ENCODE results near the gene MYADML2. TPM values are rescaled to one million over a fixed set of nuclear protein-coding genes. Genes with fewer than 3 reads are reported as not detected.

Gene MYADML2
- total RNA-seq, 1 donor from 2014 or later, result not detected

DNA sequence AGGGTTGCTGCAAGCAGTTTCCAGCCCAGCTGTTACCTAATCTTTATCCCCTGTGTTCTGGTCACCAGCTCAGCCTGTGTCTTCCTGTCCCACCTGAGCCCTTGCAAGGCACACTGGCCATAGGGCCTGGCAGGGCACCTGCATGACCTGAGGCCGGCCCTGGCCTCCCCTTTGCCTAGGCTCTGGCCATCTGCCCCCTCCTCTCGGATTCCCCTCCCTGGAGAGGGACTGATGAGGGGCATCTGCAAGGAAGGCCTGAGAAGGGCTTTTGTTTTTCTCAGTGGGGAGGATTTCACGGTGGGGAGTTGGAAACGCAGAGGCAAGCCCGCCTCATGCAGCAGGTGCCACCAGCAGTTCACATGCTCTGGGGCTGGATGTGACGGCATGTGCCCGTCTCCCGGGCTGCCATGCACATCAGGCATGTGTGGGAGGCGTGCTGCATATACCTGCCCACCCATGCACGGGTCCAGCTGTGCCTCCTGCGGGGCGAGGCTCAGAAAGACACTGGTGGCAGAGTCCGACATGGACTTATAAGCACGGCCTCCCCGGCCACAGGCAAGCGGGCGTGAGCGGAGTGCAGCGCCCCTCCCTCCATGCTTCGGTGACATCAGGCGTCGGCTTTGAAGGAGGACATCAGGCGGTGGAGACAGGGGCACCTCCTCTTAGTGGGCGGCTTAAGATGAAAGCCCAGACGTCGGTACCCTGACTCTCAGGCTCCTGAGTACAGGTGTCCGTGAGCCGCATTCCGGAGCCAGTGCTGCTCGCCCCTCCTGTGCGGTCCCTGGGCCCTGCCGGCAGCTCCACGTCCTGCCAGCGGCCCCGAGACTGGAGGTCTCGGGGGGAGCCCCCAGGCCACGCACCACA lies 46.9 kb upstream of the MYADML2 start:
- no peaks in the 10 kb centered on the region for H3K27me3 Mint-ChIP-seq (ENCODE audit: low read depth)
- DNase-seq (ENCODE audit: low read depth, low spot score), result no peak
- H3K4me1 Mint-ChIP-seq, result peaks cover 41% of the 10 kb centered on the region
- peaks cover 5% of the 10 kb centered on the region for H3K36me3 Mint-ChIP-seq (ENCODE audit: low read depth)
- peak overlapping the region; percentile 43 for H3K27ac Mint-ChIP-seq (ENCODE audit: unreplicated experiment)
- no peaks in the 10 kb centered on the region for H3K9me3 Mint-ChIP-seq
- TF ChIP-seq CTCF (conservative IDR thresholded peaks at IDR 0.05), result no peak
- H3K4me3 Mint-ChIP-seq, result no peak overlapping the region

- Mint-ChIP-seq H3K4me1 (peaks cover 36% of the 10 kb centered on the region), H3K36me3 (ENCODE audit: low read depth) (peaks cover 5% of the 10 kb centered on the region), H3K4me3 (peak overlapping the region; percentile 57), H3K27ac (ENCODE audit: unreplicated experiment) (peak overlapping the region; percentile 96), H3K27me3 (ENCODE audit: low read depth) (no peaks in the 10 kb centered on the region), H3K9me3 (no peaks in the 10 kb centered on the region)
- no peak for TF ChIP-seq CTCF (conservative IDR thresholded peaks at IDR 0.05)
- no peak for DNase-seq (ENCODE audit: low read depth, low spot score)
Measured at GRCh38 chr17:81992306-81993102, 45.5 kb upstream of the MYADML2 start.

DNA sequence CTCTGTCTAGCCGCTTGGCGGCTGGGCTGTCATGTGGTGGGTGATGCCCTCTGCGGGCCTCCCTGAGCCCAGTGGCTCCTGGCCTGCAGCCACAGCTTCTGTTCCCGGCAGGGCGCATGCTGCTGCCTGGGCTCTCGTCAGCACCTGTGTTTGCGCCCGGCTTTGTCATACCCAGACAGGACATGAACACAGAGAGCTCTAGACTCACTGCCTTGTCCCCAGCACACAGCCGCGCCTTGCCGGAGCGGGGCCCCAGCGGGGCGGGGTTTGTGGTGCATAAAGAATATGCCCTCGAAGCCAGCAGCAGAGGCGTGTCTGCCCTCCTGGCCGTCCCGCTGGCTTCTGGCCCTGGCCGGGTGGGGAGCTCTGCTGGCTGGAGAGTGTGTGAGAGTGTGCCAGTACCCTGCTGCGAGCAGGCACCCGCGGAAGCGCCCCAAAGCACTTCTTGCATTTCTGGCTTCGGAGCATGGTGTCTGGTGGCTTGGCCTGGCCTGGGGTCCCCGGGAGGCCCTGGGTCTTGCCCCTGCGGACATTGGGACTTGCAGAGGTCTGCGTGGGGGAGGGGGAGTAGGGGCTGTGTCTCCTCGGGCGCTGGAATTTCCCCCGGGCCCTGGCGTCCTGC lies 44.8 kb upstream of the MYADML2 start:
- H3K27me3 Mint-ChIP-seq (ENCODE audit: low read depth), result no peaks in the 10 kb centered on the region
- TF ChIP-seq CTCF (conservative IDR thresholded peaks at IDR 0.05), result no peak
- peak overlapping the region; percentile 57 for H3K4me3 Mint-ChIP-seq
- H3K36me3 Mint-ChIP-seq (ENCODE audit: low read depth), result peaks cover 5% of the 10 kb centered on the region
- no peaks in the 10 kb centered on the region for H3K9me3 Mint-ChIP-seq
- peaks cover 36% of the 10 kb centered on the region for H3K4me1 Mint-ChIP-seq
- peak overlapping the region; percentile 96 for H3K27ac Mint-ChIP-seq (ENCODE audit: unreplicated experiment)
- DNase-seq (ENCODE audit: low read depth, low spot score), result peak; percentile 66

GRCh38 chr17:81990836-81991683 lies 44.0 kb upstream of the MYADML2 start:
- Mint-ChIP-seq H3K4me3 (peak overlapping the region; percentile 61), H3K27ac (ENCODE audit: unreplicated experiment) (peak overlapping the region; percentile 89)
- TF ChIP-seq CTCF (conservative IDR thresholded peaks at IDR 0.05), result no peak

More at GRCh38 chr17:81990836-81991683, 44.0 kb upstream of the MYADML2 start:
- Mint-ChIP-seq H3K27me3 (ENCODE audit: low read depth) (no peaks in the 10 kb centered on the region), H3K36me3 (ENCODE audit: low read depth) (peaks cover 10% of the 10 kb centered on the region), H3K9me3 (no peaks in the 10 kb centered on the region), H3K4me1 (peaks cover 36% of the 10 kb centered on the region)
- no peak for DNase-seq (ENCODE audit: low read depth, low spot score)
